Endodermal cell (in vitro differentiated cells): Measurements from ENCODE around the gene C7orf33. TPM values are rescaled to one million over a fixed set of nuclear protein-coding genes. Genes with fewer than 3 reads are reported as not detected.

Source experiments
- DNase-seq: peaks from one replicate; pipeline ENCODE4 v3.0.0-alpha.2; 2017
- H3K27ac ChIP-seq: 2 replicates; pipeline ENCODE4 v1.5.1; 2013; ENCODE audit warnings: mild to moderate bottlenecking, low read depth, low read length, moderate library complexity
- H3K27me3 ChIP-seq: 2 replicates; pipeline ENCODE4 v1.6.1; 2013; ENCODE audit warnings: mild to moderate bottlenecking, low read length, moderate library complexity; ENCODE audit not compliant: insufficient read depth, control insufficient read depth, poor library complexity, severe bottlenecking
- H3K36me3 ChIP-seq: 2 replicates; pipeline ENCODE4 v1.7.0; 2013; ENCODE audit warnings: mild to moderate bottlenecking, low read length, moderate library complexity; ENCODE audit not compliant: control insufficient read depth, insufficient read depth
- H3K4me1 ChIP-seq: one replicate; pipeline ENCODE4 v1.7.0; 2013; ENCODE audit warnings: low read length; ENCODE audit not compliant: control insufficient read depth, insufficient read depth
- H3K4me3 ChIP-seq: 2 replicates; pipeline ENCODE4 v1.5.1; 2013; ENCODE audit warnings: mild to moderate bottlenecking, low read length, moderate library complexity
- H3K9ac ChIP-seq: 2 replicates; pipeline ENCODE4 v1.6.1; 2013; ENCODE audit warnings: mild to moderate bottlenecking, low read length, moderate library complexity; ENCODE audit not compliant: poor library complexity, severe bottlenecking; ENCODE audit errors: extremely low read depth
- H3K9me3 ChIP-seq: 2 replicates; pipeline ENCODE4 v1.6.1; 2013; ENCODE audit warnings: mild to moderate bottlenecking, low read length, moderate library complexity; ENCODE audit not compliant: control insufficient read depth
- H3K27ac Mint-ChIP-seq: 2 replicates; pipeline ENCODE4 v1.8.0; 2020; ENCODE audit warnings: mixed read lengths
- H3K27me3 Mint-ChIP-seq: 2 replicates; pipeline ENCODE4 v1.8.0; 2021; ENCODE audit warnings: mild to moderate bottlenecking, mixed read lengths; ENCODE audit not compliant: insufficient read depth
- H3K36me3 Mint-ChIP-seq: 2 replicates; pipeline ENCODE4 v1.8.0; 2020; ENCODE audit warnings: low read depth, mixed read lengths
- H3K4me1 Mint-ChIP-seq: 2 replicates; pipeline ENCODE4 v1.8.0; 2020; ENCODE audit warnings: mixed read lengths
- H3K4me3 Mint-ChIP-seq: 2 replicates; pipeline ENCODE4 v1.8.0; 2020; ENCODE audit warnings: mild to moderate bottlenecking, moderate library complexity, mixed read lengths
- H3K9me3 Mint-ChIP-seq: 2 replicates; pipeline ENCODE4 v1.8.0; 2020; ENCODE audit warnings: mild to moderate bottlenecking, mixed read lengths
- WGBS, 2 experiments: methylation state at CpG; one replicate each; pipeline versions ENCODE4 v1.1.5 to v1.1.7; 2013; ENCODE audit warnings: missing lambda C conversion rate in 2 of 2, mixed read lengths in 1 of 2; ENCODE audit not compliant: insufficient coverage in 1 of 2, insufficient read length in 1 of 2; 5-methylcytosine and 5-hydroxymethylcytosine counted together
- total RNA-seq, 2 donors: library from RNA; stranded (reverse); fragmentation: NEBNext Ultra II Directional in 1 of 2; extraction: Animal tissue kit (Norgen Biotek cat#: 25700) in 1 of 2; gene quantifications; 2 replicates in 1 of 2; 3 replicates in 1 of 2; pipeline ENCODE4 v1.2.1, GENCODE V29; 2021
- TF ChIP-seq, protein P1 (sequence below): fragments of 200-600 bp; sonication (generic); conservative IDR thresholded peaks from 2 replicates; pipeline ENCODE4 v1.5.0; 2021; ENCODE audit warnings: antibody characterized with exemption, mild to moderate bottlenecking

Gene C7orf33
- total RNA-seq, 2 donors from 2014 or later, result not detected

DNA sequence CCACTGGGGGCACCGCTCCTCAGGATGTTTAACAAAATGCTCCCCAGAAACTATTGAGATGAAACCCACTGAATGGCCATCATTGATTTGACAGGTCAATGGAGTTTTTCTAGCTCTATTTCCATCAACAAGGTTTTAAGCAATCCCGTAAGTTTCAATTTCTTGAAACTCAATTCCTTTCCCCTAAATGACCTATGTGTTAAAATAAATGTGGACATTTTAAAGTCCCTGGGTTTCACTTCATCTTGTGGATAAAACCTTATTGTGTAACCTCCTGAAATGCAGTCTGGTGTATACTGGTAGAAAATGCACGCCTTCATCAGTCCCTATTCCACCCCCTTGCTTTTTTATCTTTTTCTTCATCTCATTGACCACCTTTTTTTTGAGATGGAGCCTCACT is 8.9 kb upstream of the C7orf33 start:
- Histone ChIP-seq H3K4me3 (no peak overlapping the region), H3K9me3 (no peaks in the 10 kb centered on the region), H3K27ac (no peak overlapping the region), H3K36me3 (no peaks in the 10 kb centered on the region), H3K9ac (no peak overlapping the region), H3K4me1 (no peaks in the 10 kb centered on the region), H3K27me3 (peaks cover 17% of the 10 kb centered on the region)
- WGBS, 2 experiments, result 83 to 100% methylated on average over 1 to 3 of the region's 3 CpGs
- DNase-seq, result no peak
- Mint-ChIP-seq H3K36me3 (no peaks in the 10 kb centered on the region), H3K4me3 (no peak overlapping the region), H3K4me1 (no peaks in the 10 kb centered on the region), H3K9me3 (no peaks in the 10 kb centered on the region), H3K27ac (no peak overlapping the region), H3K27me3 (peaks cover 24% of the 10 kb centered on the region)
- TF ChIP-seq, protein P1, sequence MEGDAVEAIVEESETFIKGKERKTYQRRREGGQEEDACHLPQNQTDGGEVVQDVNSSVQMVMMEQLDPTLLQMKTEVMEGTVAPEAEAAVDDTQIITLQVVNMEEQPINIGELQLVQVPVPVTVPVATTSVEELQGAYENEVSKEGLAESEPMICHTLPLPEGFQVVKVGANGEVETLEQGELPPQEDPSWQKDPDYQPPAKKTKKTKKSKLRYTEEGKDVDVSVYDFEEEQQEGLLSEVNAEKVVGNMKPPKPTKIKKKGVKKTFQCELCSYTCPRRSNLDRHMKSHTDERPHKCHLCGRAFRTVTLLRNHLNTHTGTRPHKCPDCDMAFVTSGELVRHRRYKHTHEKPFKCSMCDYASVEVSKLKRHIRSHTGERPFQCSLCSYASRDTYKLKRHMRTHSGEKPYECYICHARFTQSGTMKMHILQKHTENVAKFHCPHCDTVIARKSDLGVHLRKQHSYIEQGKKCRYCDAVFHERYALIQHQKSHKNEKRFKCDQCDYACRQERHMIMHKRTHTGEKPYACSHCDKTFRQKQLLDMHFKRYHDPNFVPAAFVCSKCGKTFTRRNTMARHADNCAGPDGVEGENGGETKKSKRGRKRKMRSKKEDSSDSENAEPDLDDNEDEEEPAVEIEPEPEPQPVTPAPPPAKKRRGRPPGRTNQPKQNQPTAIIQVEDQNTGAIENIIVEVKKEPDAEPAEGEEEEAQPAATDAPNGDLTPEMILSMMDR, result peak; percentile 41

DNA sequence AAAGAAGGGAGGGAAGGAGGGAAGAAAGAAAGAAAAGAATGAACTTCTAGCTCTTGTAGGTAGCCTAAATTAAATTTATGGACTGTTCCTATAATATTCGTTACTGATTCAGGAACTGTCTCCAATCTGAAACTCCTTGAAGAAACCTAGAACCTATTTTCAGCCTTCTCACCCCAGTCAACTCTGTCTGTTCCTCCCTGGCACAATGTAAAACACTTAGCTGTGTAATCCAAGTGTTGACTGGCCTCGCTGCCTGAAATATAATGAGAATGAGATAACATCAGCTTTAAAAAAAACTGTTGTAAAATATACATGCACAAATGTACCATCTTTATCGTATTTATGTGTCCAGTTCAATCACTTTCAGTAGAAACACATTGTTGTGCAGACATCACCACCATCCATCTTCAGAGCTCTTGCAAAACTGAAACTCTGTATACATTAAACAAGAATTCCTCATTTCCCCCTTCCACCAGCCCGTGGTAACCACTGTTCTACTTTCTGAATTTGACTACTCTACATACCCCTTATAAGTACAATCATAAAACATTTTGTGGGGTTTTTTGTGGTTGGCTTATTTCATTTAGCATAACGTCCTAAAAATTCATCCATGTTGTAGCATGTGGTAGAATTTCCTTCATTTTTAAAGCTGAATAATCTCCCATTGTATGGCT is 6.3 kb upstream of the C7orf33 start:
- 89 to 91% methylated on average over 3 to 5 of the region's 5 CpGs for WGBS, 2 experiments
- no peak overlapping the region for H3K27ac ChIP-seq
- no peak overlapping the region for H3K4me3 Mint-ChIP-seq
- H3K27me3 ChIP-seq, result peaks cover 41% of the 10 kb centered on the region
- peaks cover 34% of the 10 kb centered on the region for H3K27me3 Mint-ChIP-seq
- H3K36me3 Mint-ChIP-seq, result no peaks in the 10 kb centered on the region
- H3K9ac ChIP-seq, result no peak overlapping the region
- H3K9me3 ChIP-seq, result no peaks in the 10 kb centered on the region
- H3K36me3 ChIP-seq, result no peaks in the 10 kb centered on the region
- no peak overlapping the region for H3K27ac Mint-ChIP-seq
- no peaks in the 10 kb centered on the region for H3K9me3 Mint-ChIP-seq
- no peak for DNase-seq
- peaks cover 10% of the 10 kb centered on the region for H3K4me1 ChIP-seq
- no peak overlapping the region for H3K4me3 ChIP-seq
- TF ChIP-seq, protein P1, result no peak
- H3K4me1 Mint-ChIP-seq, result peaks cover 11% of the 10 kb centered on the region

DNA sequence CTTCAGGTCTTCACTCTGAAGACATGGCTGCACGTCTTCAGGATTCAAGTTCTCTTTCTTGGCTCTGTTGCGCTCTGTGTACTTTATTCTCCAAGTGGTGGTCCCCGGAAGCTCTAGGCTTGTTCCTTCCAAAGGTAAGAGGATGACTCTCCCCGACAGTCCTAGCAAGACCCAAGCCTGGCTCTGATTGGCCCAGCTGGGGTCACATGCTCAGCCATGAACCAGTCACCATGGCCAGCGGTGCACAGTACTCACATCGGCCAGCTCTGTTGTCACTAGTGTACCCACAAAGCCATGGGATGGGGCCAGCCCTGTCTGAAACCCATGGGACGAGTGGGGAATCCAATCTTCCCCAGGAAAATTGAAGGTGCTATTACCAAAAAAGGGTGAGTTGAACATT is 5.2 kb upstream of the C7orf33 start:
- TF ChIP-seq, protein P1, result no peak
- Mint-ChIP-seq H3K36me3 (no peaks in the 10 kb centered on the region), H3K4me1 (peaks cover 14% of the 10 kb centered on the region), H3K9me3 (no peaks in the 10 kb centered on the region), H3K27ac (no peak overlapping the region), H3K27me3 (peaks cover 37% of the 10 kb centered on the region), H3K4me3 (no peak overlapping the region)
- Histone ChIP-seq H3K9ac (no peak overlapping the region), H3K27me3 (peaks cover 42% of the 10 kb centered on the region), H3K36me3 (no peaks in the 10 kb centered on the region), H3K27ac (no peak overlapping the region), H3K9me3 (no peaks in the 10 kb centered on the region), H3K4me1 (peaks cover 10% of the 10 kb centered on the region), H3K4me3 (no peak overlapping the region)
- WGBS, 2 experiments, result 93 to 96% methylated on average over 6 to 7 of the region's 7 CpGs
- no peak for DNase-seq
